Fibroblast of lung (primary cell): ENCODE data around the gene DOCK3. TPM values are rescaled to one million over a fixed set of nuclear protein-coding genes. Genes with fewer than 3 reads are reported as not detected.
"Not testable (repeated sequence)": the region's sequence is repeated elsewhere in the genome, so short reads cannot be mapped to it uniquely, and the experiment has no call there.

Source experiments
- DNase-seq, 2 donors: peaks; one replicate each; pipeline versions ENCODE4 v3.0.0 to v3.0.0-alpha.2; 2010; ENCODE audit warnings: low read depth in 2 of 2
- H2AFZ ChIP-seq: 2 replicates; pipeline ENCODE4 v1.5.1; 2012; ENCODE audit warnings: low read length, control low read depth, inconsistent platforms
- H3K27ac ChIP-seq: 2 replicates; pipeline ENCODE4 v1.5.1; 2011; ENCODE audit warnings: low read length, control low read depth; ENCODE audit not compliant: insufficient read depth
- H3K27me3 ChIP-seq: 2 replicates; pipeline ENCODE4 v1.5.1; 2011; ENCODE audit warnings: mild to moderate bottlenecking, low read length; ENCODE audit not compliant: control insufficient read depth, insufficient read depth
- H3K36me3 ChIP-seq: 2 replicates; pipeline ENCODE4 v1.5.1; 2011; ENCODE audit warnings: low read length; ENCODE audit not compliant: control insufficient read depth, insufficient read depth
- H3K4me1 ChIP-seq: 2 replicates; pipeline ENCODE4 v1.5.1; 2011; ENCODE audit warnings: low read length; ENCODE audit not compliant: control insufficient read depth, insufficient read depth; ENCODE audit errors: extremely low read depth
- H3K4me2 ChIP-seq: 2 replicates; pipeline ENCODE4 v1.5.1; 2011; ENCODE audit warnings: low read length, control low read depth; ENCODE audit not compliant: insufficient read depth; ENCODE audit errors: extremely low read depth
- H3K4me3 ChIP-seq, 4 experiments: fragments of 200-600 bp in 1 of 4; sonication (generic) in 1 of 4; replicated peaks in 1 of 4; 2 replicates each; pipeline ENCODE4 v1.5.1; 2011 to 2016; ENCODE audit warnings: low read length in 4 of 4, low read depth in 3 of 4, mild to moderate bottlenecking in 3 of 4, control low read depth in 2 of 4, inconsistent platforms in 1 of 4, mixed read lengths in 1 of 4; ENCODE audit not compliant: insufficient read depth in 1 of 4; ENCODE audit errors: control extremely low read depth in 1 of 4
- H3K79me2 ChIP-seq: 2 replicates; pipeline ENCODE4 v1.5.1; 2012; ENCODE audit warnings: mild to moderate bottlenecking, low read length, inconsistent platforms; ENCODE audit not compliant: control insufficient read depth, insufficient read depth
- H3K9ac ChIP-seq: 2 replicates; pipeline ENCODE4 v1.5.1; 2011; ENCODE audit warnings: mild to moderate bottlenecking, low read length, control low read depth; ENCODE audit not compliant: insufficient read depth
- H3K9me3 ChIP-seq: 2 replicates; pipeline ENCODE4 v1.5.1; 2012; ENCODE audit warnings: low read depth, low read length; ENCODE audit not compliant: control insufficient read depth, insufficient read depth
- H4K20me1 ChIP-seq: 2 replicates; pipeline ENCODE4 v1.5.1; 2011; ENCODE audit warnings: low read length; ENCODE audit not compliant: control insufficient read depth, insufficient read depth; ENCODE audit errors: extremely low read depth
- CTCF ChIP-seq, 2 donors: IDR thresholded peaks in 1 of 2; conservative IDR thresholded peaks in 1 of 2; 1 replicate in 1 of 2; 2 replicates in 1 of 2; pipeline ENCODE4 v1.5.1; 2011 to 2012; ENCODE audit warnings: low read length in 2 of 2, control low read depth in 1 of 2, inconsistent platforms in 1 of 2, low read depth in 1 of 2, mild to moderate bottlenecking in 1 of 2
- EZH2 ChIP-seq: IDR thresholded peaks from 2 replicates; pipeline ENCODE4 v1.5.1; 2012; ENCODE audit warnings: low read length, control low read depth, mild to moderate bottlenecking; ENCODE audit errors: missing control alignments
- polyA plus RNA-seq, 2 donors: library from polyadenylated mRNA; depleted of rRNA in 1 of 2; stranded (reverse) in 1 of 2; unstranded in 1 of 2; fragments of >200 nt; gene quantifications; 2 replicates each; pipeline ENCODE4 v1.2.1, GENCODE V29; 2011 to 2012; ENCODE audit warnings: missing spikeins in 1 of 2
- total RNA-seq: library from RNA; depleted of rRNA; stranded (reverse); fragments of >200 nt; gene quantifications from 2 replicates; pipeline ENCODE4 v1.2.1, GENCODE V29; 2014

The DOCK3 gene
- total and polyA plus RNA-seq, 2 donors (not counting 1 experiment from before 2014, with no cell fraction given): 0.07 to 0.17 TPM

- no peak overlapping the region for H2AFZ ChIP-seq
- no peak overlapping the region for H3K27ac ChIP-seq
- no peaks in the 10 kb centered on the region for H3K9me3 ChIP-seq
- H3K4me2 ChIP-seq: no peak overlapping the region
- TF ChIP-seq CTCF (conservative IDR thresholded peaks at IDR 0.05 in 1 of 2, IDR thresholded peaks at IDR 0.05 in 1 of 2; ENCODE audit: low read depth in 1 of 2, low read length in 2 of 2) (no peak), EZH2 (no peak)
- H3K79me2 ChIP-seq: no peaks in the 10 kb centered on the region
- no peak overlapping the region for H3K4me3 ChIP-seq
- no peak for DNase-seq
- no peaks in the 10 kb centered on the region for H4K20me1 ChIP-seq
- H3K27me3 ChIP-seq: no peaks in the 10 kb centered on the region
- no peak overlapping the region for H3K9ac ChIP-seq
- no peaks in the 10 kb centered on the region for H3K36me3 ChIP-seq
- H3K4me1 ChIP-seq: no peaks in the 10 kb centered on the region
These were observed 111.9 kb downstream of the DOCK3 start for GRCh38 chr3:50786631-50787030.

GRCh38 chr3:50790894-50791293 lies 116.2 kb downstream of the DOCK3 start:
- not testable (repeated sequence) for H3K4me1 ChIP-seq, H3K9ac ChIP-seq, H3K4me2 ChIP-seq, H3K4me3 ChIP-seq, H3K79me2 ChIP-seq, H3K36me3 ChIP-seq, H4K20me1 ChIP-seq, H3K27ac ChIP-seq, H3K9me3 ChIP-seq, H3K27me3 ChIP-seq, DNase-seq, H2AFZ ChIP-seq

- Histone ChIP-seq H3K27me3 (no peaks in the 10 kb centered on the region), H3K9me3 (no peaks in the 10 kb centered on the region), H3K79me2 (no peaks in the 10 kb centered on the region), H3K4me1 (no peaks in the 10 kb centered on the region), H3K4me3 (no peak overlapping the region), H3K36me3 (no peaks in the 10 kb centered on the region), H3K27ac (no peak overlapping the region), H2AFZ (no peak overlapping the region), H4K20me1 (no peaks in the 10 kb centered on the region), H3K4me2 (no peak overlapping the region), H3K9ac (no peak overlapping the region)
- no peak for DNase-seq
- TF ChIP-seq CTCF (conservative IDR thresholded peaks at IDR 0.05 in 1 of 2, IDR thresholded peaks at IDR 0.05 in 1 of 2; ENCODE audit: low read depth in 1 of 2, low read length in 2 of 2) (no peak), EZH2 (no peak)
These were observed 117.8 kb downstream of the DOCK3 start for GRCh38 chr3:50792568-50792967.

GRCh38 chr3:50803805-50804204 lies 129.1 kb downstream of the DOCK3 start:
- not testable (repeated sequence) for H3K36me3 ChIP-seq, H4K20me1 ChIP-seq, H3K9ac ChIP-seq, H3K4me1 ChIP-seq, H3K27ac ChIP-seq, H2AFZ ChIP-seq, H3K4me3 ChIP-seq, H3K79me2 ChIP-seq, H3K4me2 ChIP-seq, DNase-seq, H3K27me3 ChIP-seq, H3K9me3 ChIP-seq

- H3K9ac ChIP-seq, H2AFZ ChIP-seq, H3K27me3 ChIP-seq, H4K20me1 ChIP-seq, H3K4me3 ChIP-seq, H3K9me3 ChIP-seq, H3K4me1 ChIP-seq, H3K27ac ChIP-seq, H3K4me2 ChIP-seq, DNase-seq, H3K79me2 ChIP-seq, H3K36me3 ChIP-seq: not testable (repeated sequence)
These were observed 129.6 kb downstream of the DOCK3 start for GRCh38 chr3:50804376-50804775.
